ENCODE data around the gene SLC25A53.
A peak's percentile ranks its signal among the peaks of the same experiment; 100 is the strongest.
"Not testable (repeated sequence)": the region's sequence is repeated elsewhere in the genome, so short reads cannot be mapped to it uniquely, and the experiment has no call there.

The SLC25A53 gene

GRCh38 chrX:104126856-104127255 is 30.0 kb downstream of the SLC25A53 start:
- FAIRE-seq, result no peak
- TF ChIP-seq POLR2AphosphoS5 (IDR thresholded peaks at IDR 0.05; ENCODE audit: low read depth, low read length) (no peak), TAF1 (IDR thresholded peaks at IDR 0.05; ENCODE audit: borderline replicate concordance, low read depth, low read length) (no peak), POLR2A (IDR thresholded peaks at IDR 0.05; ENCODE audit: low read depth, low read length) (no peak)
- DNase-seq (ENCODE audit: insufficient read length), result no peak

- TF ChIP-seq POLR2AphosphoS5 (IDR thresholded peaks at IDR 0.05; ENCODE audit: low read depth, low read length), result no peak
- no peak for TF ChIP-seq TAF1 (IDR thresholded peaks at IDR 0.05; ENCODE audit: borderline replicate concordance, low read depth, low read length)
- TF ChIP-seq POLR2A (IDR thresholded peaks at IDR 0.05; ENCODE audit: low read depth, low read length), result no peak
- peak; percentile 27 for FAIRE-seq
- DNase-seq (ENCODE audit: insufficient read length), result no peak
Measured at GRCh38 chrX:104122829-104123228, 34.0 kb downstream of the SLC25A53 start.

DNA sequence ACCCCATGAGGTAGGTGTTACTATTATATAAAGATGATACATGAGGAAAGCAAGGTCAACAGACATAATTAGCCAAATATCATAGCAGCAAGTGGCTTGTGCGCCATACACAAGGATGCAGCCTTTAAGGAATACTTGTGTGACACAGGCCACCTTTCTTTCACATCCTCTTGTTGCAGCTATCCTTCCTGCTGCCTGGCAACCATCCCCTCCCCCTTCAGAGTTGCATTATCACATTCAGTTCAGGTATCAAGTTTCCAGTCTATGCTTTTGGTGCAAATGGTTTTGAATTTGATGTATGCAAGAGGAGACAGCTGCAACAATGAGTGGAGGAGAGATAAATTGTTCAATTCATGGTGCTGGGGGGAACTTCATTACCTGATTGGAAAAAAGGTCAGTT is 38.0 kb downstream of the SLC25A53 start:
- DNase-seq (ENCODE audit: insufficient read length), result no peak
- TF ChIP-seq POLR2A (IDR thresholded peaks at IDR 0.05; ENCODE audit: low read depth, low read length), result no peak
- TF ChIP-seq POLR2AphosphoS5 (IDR thresholded peaks at IDR 0.05; ENCODE audit: low read depth, low read length), result no peak
- no peak for TF ChIP-seq TAF1 (IDR thresholded peaks at IDR 0.05; ENCODE audit: borderline replicate concordance, low read depth, low read length)
- FAIRE-seq, result no peak

- no peak for TF ChIP-seq TAF1 (IDR thresholded peaks at IDR 0.05; ENCODE audit: borderline replicate concordance, low read depth, low read length)
- FAIRE-seq (no peak), DNase-seq (ENCODE audit: insufficient read length) (no peak)
Measured at GRCh38 chrX:104117759-104118158, 39.0 kb downstream of the SLC25A53 start.

GRCh38 chrX:104113222-104113965 is 43.4 kb downstream of the SLC25A53 start:
- DNase-seq (ENCODE audit: insufficient read length) (no peak), FAIRE-seq (no peak)
- TF ChIP-seq POLR2A (IDR thresholded peaks at IDR 0.05; ENCODE audit: low read depth, low read length), result no peak
- TF ChIP-seq TAF1 (IDR thresholded peaks at IDR 0.05; ENCODE audit: borderline replicate concordance, low read depth, low read length), result no peak
- TF ChIP-seq POLR2AphosphoS5 (IDR thresholded peaks at IDR 0.05; ENCODE audit: low read depth, low read length), result no peak

DNA sequence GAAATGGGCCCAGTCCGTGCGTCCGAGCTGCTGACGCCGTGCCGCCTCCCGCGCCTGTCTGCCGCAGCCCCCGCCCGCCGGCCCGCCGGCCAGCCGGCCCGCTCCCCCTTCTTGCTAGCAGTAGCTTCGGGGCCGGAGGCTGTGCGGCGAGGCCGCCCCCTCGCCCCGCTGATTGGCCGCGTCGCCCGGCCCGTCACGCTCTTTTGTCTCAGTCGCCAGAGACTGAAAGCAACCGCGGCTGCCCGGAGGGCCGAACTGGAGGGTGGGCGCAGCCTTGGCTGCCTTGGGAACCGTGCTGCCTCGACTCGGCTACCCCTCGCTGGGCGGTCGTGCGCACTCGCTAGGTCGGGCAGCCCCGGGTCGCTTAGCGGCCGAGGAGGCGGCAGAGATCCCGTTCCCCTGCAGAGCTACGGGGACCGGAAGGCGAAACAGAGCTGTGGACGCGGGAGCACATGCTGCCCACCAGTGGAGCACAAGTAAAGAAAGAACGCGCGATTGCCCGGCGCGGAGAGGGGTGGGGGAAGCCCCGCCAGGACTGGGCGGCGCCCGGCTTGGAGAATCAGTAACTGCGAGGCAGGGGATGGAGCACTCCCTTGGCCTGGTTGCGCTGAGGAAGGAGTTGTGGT is 44.4 kb downstream of the SLC25A53 start, which contains the start of gene ZCCHC18:
TSS of gene ZCCHC18 (plus strand) at position 198 of the 626 bp plus-strand sequence. CDS start 1,589 bp downstream, outside the sequence.
- no peak for TF ChIP-seq TAF1 (IDR thresholded peaks at IDR 0.05; ENCODE audit: borderline replicate concordance, low read depth, low read length)
- TF ChIP-seq POLR2A (IDR thresholded peaks at IDR 0.05; ENCODE audit: low read depth, low read length), result peak; percentile 55; the same call in 1 of the 2 replicates
- FAIRE-seq (peak; percentile 42), DNase-seq (ENCODE audit: insufficient read length) (peak; percentile 51)

DNA sequence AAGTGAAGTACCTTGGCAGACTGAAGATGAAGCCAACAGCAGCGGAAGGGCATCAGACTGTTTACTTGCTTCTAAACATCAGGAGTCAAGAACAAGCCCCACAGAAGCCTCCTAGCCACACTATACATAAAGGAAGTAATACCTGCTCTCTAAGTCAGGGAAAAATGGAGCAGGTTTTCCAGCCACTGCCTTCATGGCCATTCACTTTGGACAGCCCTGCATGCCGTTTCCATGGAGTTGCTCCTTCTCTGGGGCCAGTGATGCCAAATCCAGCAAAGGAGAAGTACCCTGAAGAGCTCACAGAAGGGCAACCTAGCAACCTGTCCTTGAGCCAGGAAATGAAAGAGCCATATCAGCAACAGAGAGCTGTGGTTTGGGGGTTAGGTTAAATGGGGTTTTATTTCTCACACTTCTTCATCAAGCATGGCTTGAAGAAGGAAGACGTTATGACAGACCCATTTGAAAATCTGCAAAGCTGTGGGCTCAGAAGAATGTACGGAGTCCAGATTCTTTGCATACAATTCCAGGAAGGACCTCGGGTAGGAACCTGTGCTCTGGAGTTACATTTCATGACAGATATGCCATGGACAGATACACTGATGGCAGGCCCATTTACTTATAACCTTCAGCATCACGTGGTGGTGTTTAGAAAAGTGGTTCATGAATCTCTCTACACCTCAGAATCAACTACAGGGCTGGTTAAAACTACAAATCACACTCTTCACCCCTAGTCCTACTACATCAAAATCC is 46.1 kb downstream of the SLC25A53 start:
- not testable (repeated sequence) for DNase-seq (ENCODE audit: insufficient read length)
- FAIRE-seq, result peak; percentile 67

DNA sequence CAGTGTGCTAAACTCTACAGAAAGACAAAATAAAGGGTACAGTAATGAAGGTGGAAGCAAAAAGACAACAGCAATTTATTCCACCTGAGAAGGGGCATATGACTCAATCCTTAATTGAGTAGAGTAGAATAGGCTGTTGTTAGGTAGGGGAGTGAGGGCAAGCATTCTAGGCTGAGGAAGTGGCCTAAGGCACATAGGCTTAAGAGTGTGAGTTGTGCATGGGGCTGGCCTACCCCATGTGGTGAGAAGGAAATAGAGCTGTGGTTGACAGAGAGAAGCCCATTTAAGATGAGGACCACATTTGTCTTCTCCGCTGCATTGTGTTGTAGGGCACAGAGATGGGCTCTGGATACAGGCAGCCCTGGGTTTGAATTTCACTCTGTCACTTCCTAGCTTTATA is 47.9 kb downstream of the SLC25A53 start:
- DNase-seq (ENCODE audit: insufficient read length) (no peak), FAIRE-seq (peak; percentile 9)
- TF ChIP-seq POLR2AphosphoS5 (IDR thresholded peaks at IDR 0.05; ENCODE audit: low read depth, low read length) (no peak), TAF1 (IDR thresholded peaks at IDR 0.05; ENCODE audit: borderline replicate concordance, low read depth, low read length) (no peak), POLR2A (IDR thresholded peaks at IDR 0.05; ENCODE audit: low read depth, low read length) (no peak)

DNA sequence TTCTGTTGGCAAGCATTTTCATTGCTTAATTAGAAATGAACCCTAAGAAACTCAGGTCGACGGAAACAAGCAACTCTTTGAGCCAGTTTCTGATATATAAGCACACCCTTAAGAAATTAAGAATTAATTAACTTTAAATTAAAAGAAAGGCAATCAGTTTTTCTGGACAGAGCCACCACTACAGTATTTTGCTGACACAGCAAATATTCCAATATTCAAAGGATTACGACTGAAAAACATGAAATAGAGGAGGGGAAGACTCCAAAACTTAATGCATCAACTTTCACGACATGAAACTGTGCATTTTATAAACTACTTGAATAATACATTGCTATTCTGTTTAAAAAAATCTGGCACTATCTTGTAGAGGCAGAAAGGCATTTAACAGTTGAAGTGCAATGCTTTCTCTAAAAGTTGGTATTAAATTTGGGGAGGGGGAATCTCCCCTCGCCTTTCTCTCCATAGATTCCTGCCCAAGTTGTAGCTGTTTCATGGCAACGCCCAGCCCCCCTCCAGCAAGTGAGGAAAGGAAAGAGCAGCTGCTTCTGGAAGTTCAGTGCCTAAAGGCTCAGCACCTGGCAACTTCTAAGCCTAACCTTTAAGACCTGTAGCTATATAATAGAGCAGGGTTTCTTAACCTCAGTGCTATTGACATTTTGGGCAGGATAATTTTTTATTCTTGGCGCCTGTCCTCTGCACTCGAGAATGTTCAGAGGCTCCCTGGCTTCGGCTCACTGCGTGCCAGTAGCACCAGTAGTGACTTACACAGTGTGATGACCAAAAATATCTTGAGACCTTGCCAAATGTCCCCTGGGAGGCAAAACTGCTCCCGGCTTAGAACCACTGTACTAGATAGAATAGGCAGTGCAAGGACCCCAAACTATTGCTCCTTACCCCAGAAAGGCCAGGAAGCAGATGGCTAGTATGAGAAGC is 51.2 kb downstream of the SLC25A53 start:
- no peak for TF ChIP-seq POLR2AphosphoS5 (IDR thresholded peaks at IDR 0.05; ENCODE audit: low read depth, low read length)
- TF ChIP-seq POLR2A (IDR thresholded peaks at IDR 0.05; ENCODE audit: low read depth, low read length), result no peak
- TF ChIP-seq TAF1 (IDR thresholded peaks at IDR 0.05; ENCODE audit: borderline replicate concordance, low read depth, low read length), result no peak
- FAIRE-seq (no peak), DNase-seq (ENCODE audit: insufficient read length) (no peak)

DNA sequence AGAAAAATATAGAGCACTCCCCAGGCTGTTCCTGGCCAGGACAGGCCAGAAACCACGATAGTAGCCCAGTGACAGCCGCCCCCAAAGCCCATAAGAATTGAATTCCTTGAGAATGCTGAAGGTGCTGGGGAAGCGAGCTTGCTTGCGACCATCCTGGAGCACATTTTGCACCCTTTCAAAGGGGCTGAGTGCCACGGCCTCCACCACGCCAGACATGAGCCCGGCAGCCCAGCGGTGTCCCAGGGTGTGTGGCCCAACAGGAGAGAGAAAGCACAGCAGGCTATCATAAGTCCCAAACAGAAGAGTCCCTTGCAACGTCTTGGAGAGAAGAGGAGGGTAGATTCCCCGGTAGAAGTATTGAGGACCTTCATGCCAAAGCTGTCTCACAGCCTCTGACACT is 52.1 kb downstream of the SLC25A53 start:
- FAIRE-seq, result no peak
- TF ChIP-seq POLR2A (IDR thresholded peaks at IDR 0.05; ENCODE audit: low read depth, low read length), result no peak
- no peak for TF ChIP-seq POLR2AphosphoS5 (IDR thresholded peaks at IDR 0.05; ENCODE audit: low read depth, low read length)
- TF ChIP-seq TAF1 (IDR thresholded peaks at IDR 0.05; ENCODE audit: borderline replicate concordance, low read depth, low read length), result no peak
- DNase-seq (ENCODE audit: insufficient read length), result no peak

GRCh38 chrX:104098919-104099318 is 57.9 kb downstream of the SLC25A53 start:
- FAIRE-seq (no peak), DNase-seq (ENCODE audit: insufficient read length) (no peak)
- no peak for TF ChIP-seq TAF1 (IDR thresholded peaks at IDR 0.05; ENCODE audit: borderline replicate concordance, low read depth, low read length)
- no peak for TF ChIP-seq POLR2AphosphoS5 (IDR thresholded peaks at IDR 0.05; ENCODE audit: low read depth, low read length)
- TF ChIP-seq POLR2A (IDR thresholded peaks at IDR 0.05; ENCODE audit: low read depth, low read length), result no peak

Data from GM12892 (cell line).